ENCODE results near the gene IDS.
"Not testable (repeated sequence)": the region's sequence is repeated elsewhere in the genome, so short reads cannot be mapped to it uniquely, and the experiment has no call there.

The IDS gene

DNA sequence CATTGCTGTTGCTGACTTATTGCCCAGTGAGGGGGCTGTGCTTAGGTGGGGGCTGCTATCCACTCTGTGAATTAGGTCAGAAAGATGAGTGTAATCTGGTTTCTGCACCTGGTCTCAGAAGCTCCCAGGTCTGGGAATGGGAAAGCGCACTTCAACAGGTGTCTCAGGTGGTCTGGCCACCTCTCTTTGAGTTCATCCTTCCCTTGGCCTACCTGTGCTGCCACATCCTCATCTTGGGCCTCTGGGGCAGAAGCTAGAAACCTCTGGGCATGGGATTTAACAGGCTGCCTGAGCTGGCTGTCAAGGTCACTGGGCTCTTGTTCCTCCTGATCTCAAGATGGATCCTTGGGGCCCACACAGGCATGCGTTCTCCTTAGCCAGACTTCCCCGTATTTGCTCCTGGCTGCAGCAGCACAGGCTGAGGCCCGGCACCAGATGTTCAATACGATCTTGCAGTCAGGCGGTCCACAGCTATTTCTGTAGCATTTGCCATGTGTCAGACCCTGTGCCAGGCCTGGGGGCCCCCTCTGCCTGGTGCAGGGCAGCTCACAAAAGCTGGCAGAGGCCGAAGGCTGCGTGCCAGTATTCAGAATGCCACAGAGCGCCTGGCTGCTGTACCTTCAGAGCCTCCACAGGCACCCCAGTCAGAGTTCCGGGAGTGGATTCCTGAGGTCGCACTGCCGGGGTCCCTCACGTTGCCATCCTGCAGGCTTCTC is 21.4 kb upstream of the IDS start:
- not testable (repeated sequence) for DNase-seq (ENCODE audit: low read depth)

GRCh38 chrX:149525903-149526302 is 20.8 kb upstream of the IDS start:
- not testable (repeated sequence) for DNase-seq (ENCODE audit: low read depth)

- not testable (repeated sequence) for DNase-seq (ENCODE audit: low read depth)
Measured at GRCh38 chrX:149525389-149525788, 20.3 kb upstream of the IDS start.

- DNase-seq (ENCODE audit: low read depth): no peak
Measured at GRCh38 chrX:149522916-149523315, 17.8 kb upstream of the IDS start.

DNA sequence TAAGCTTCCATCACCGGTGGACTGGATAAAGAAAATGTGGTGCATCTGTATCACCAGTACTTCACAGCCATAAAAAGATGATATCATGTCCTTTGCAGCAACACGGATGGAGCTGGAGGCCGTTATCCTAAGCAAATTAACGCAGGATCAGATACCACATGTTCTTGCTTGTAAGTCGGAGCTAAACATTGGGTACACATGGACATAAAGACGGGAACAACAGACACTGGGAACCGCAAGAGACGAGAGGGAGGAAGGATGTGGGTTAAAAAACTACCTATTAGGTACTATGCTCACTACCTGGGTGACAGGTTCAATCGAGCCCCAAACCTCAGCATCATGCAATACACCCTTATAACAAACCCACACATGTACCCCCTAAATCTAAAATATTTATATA is 16.3 kb upstream of the IDS start:
- DNase-seq (ENCODE audit: low read depth): no peak

DNA sequence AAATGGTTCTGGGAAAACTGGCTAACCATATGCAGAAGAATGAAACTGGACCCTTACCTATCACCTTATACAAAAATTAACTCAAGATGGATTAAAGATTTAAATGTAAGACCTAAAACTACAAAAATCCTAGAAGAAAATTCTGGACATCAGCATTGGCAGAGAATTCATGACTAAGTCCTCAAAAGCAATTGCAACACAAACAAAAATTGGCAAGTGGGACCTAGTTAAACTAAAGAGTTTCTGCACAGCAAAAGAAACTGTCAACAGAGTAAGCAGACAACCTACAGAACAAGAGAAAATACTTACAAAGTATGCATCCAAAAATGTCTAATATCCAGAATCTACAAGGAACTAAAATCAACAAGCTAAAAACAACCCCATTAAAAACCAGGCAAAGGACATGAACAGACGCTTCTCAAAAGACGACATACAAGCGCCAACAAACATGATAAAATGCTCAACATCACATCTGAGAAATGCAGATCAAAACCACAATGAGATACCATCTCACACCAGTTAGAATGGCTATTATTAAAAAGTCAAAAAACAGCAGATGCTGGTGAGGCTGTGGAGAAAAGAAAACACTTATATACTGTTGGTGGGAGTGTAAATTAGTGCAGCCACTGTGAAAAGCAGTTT is 15.7 kb upstream of the IDS start:
- DNase-seq (ENCODE audit: low read depth): not testable (repeated sequence)

DNA sequence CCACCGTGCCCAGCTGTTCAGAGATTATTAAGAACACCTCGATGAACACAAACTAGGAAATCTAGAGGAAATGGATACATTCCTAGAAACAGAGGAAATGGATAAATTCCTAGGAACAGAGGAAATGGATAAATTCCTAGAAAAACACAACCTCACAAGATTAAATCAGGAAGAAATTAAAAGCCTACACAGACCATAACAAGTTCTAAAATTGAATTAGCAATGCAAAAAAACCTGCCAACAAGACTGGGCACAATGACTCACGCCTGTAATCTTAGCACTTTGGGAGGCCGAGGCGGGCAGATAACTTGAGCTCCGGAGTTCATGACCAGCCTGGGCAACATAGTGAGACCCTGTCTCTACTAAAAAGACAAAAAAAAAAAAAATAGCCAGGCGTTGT is 13.1 kb upstream of the IDS start:
- DNase-seq (ENCODE audit: low read depth): no peak

GRCh38 chrX:149517308-149517707 is 12.2 kb upstream of the IDS start:
- DNase-seq (ENCODE audit: low read depth): no peak

GRCh38 chrX:149516604-149517003 is 11.5 kb upstream of the IDS start:
- no peak for DNase-seq (ENCODE audit: low read depth)

- DNase-seq (ENCODE audit: low read depth): no peak
Measured at GRCh38 chrX:149515954-149516602, 11.0 kb upstream of the IDS start.

GRCh38 chrX:149513825-149514428 is 8.8 kb upstream of the IDS start:
- no peak for DNase-seq (ENCODE audit: low read depth)

DNA sequence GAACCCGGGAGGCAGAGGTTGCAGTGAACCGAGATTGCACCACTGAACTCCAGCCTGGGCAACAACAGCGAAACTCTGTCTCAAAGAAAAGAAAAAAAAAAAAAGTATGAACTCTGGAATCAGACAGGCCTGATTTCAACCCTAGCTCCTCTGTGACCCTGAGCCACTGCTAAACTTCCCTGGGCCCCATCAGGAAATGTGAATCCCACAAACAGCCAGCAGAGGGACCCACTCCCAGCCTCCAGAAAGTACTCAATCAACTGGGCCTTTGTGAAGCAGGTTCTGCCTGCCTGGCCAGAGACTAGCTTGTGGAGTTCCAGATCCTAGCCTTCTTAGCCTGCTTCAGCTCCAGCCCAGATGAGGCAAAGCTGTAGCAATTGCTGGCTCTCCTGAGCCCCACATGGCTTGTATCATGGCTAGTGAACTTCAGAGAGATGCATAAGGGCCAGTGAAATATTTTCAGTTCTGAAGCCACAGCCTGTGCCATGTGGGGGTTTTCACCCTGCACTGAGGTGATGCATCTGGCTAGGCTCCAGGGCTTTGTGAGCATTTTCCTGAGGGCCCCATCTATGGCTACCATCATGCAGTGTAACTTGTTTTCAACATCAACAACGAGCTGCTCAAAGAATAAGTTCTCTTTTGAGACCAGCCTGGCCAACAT is 7.2 kb upstream of the IDS start:
- no peak for DNase-seq (ENCODE audit: low read depth)

DNA sequence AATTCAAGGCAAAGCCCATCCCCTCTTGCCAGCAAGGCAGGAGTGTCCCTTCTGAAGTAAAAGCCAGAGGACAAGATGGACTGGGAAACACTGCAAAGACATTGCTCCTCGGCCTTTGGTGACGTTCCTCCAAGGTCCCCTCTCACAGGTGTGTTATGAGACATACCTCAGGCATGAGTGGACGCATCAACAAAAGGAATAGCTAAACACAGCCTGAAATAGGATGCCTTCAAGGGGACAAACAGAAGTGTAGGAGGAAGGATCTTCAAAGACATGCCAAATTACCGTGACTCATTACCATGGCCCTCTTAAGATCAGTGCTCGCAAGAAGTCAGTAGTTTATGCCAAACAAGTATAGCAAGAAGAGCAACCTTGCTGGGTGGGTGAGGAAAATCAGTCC is 6.0 kb upstream of the IDS start:
- no peak for DNase-seq (ENCODE audit: low read depth)

- DNase-seq (ENCODE audit: low read depth): no peak
Measured at GRCh38 chrX:149510386-149510785, 5.3 kb upstream of the IDS start.

- DNase-seq (ENCODE audit: low read depth): no peak
Measured at GRCh38 chrX:149508467-149508866, 3.4 kb upstream of the IDS start.

DNA sequence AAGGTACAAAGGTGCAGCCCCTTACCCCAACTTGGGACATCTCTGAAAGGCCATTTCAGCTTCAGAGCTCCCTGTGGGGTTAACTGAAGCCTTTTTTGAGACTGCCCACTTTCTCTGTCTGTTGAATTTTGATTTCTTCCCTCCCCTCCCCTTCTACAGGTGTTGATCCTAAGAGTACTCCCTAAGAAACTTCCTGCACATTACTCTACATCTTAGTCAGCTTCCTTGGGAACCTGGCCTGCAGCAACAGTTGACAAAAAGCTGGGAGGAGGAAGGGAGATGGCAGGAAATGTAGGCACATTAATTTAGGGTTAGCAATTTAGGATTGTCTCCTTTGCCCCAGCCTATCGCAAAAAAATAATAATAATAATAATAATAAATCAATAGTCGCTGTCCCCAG is 1.2 kb upstream of the IDS start:
- no peak for DNase-seq (ENCODE audit: low read depth)

- no peak for DNase-seq (ENCODE audit: low read depth)
Measured at GRCh38 chrX:149505671-149506070, 565 bp upstream of the IDS start.

DNA sequence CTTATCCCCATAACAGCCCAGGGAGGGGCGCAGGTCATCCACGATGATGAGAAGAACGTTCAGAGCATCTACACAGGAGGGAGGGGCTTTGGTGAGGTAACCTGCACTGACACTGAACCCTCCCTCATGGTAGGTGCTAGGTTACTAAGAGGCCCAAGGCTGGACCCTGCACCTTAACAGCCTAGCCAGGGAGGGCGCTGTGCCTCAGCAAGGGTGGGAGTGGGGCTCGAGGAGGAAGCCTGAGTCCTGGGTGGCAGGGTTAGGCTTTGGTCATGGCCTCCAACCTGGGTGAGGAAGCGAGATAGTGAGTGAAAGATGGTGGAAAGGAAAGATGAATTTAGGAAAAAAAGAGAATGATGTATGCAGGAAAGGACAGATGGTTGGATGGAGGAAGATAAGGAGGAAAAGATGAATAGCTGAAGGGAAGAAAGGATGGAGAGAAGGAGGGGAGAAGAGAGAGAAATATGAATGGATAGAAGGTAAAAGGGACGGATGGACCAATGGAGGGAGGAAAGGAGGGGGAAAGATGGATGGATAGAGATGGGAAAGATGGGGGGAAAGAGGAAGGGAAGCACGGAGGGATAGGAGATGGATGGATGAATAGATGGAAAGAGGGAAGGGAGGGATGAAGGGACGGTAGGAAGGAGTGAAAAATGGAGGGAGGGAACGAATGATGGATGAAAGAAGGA is 736 bp downstream of the IDS start:
- DNase-seq (ENCODE audit: low read depth): no peak

GRCh38 chrX:149503446-149503845 is 1.7 kb downstream of the IDS start:
- DNase-seq (ENCODE audit: low read depth): not testable (repeated sequence)

- not testable (repeated sequence) for DNase-seq (ENCODE audit: low read depth)
Measured at GRCh38 chrX:149502923-149503322, 2.2 kb downstream of the IDS start.

- DNase-seq (ENCODE audit: low read depth): no peak
Measured at GRCh38 chrX:149499766-149500165, 5.3 kb downstream of the IDS start.

- no peak for DNase-seq (ENCODE audit: low read depth)
Measured at GRCh38 chrX:149498767-149499166, 6.3 kb downstream of the IDS start.

All from HS-27A (cell line).